ENCODE measurements around the gene LOC128125822.

The LOC128125822 gene

DNA sequence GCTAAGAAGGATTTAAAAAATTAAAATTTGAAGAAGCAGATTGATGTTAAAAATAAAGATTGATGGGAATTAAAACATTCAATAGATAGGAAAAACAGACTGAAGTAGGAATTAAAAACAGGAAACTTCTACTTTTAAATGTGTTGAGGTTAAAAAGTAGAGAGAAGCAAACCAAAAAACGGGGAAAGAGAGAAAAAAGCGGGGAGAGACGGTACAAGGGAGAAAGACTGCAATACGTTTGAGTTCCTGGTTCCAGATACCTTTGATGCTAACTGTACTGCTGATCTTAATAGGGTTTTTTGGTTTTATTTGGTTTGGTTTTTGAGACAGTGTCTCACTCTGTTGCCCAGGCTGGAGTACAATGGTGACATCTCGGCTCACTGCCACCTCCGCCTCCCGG lies 27.0 kb downstream of the LOC128125822 start:
- Histone ChIP-seq H3K27ac (no peak overlapping the region), H3K27me3 (no peaks in the 10 kb centered on the region), H3K9me3 (no peaks in the 10 kb centered on the region), H3K4me3 (no peak overlapping the region), H3K4me1 (peaks cover 0 to 15% of the 10 kb centered on the region in 2 donors), H3K36me3 (no peaks in the 10 kb centered on the region)
- TF ChIP-seq, protein P1, sequence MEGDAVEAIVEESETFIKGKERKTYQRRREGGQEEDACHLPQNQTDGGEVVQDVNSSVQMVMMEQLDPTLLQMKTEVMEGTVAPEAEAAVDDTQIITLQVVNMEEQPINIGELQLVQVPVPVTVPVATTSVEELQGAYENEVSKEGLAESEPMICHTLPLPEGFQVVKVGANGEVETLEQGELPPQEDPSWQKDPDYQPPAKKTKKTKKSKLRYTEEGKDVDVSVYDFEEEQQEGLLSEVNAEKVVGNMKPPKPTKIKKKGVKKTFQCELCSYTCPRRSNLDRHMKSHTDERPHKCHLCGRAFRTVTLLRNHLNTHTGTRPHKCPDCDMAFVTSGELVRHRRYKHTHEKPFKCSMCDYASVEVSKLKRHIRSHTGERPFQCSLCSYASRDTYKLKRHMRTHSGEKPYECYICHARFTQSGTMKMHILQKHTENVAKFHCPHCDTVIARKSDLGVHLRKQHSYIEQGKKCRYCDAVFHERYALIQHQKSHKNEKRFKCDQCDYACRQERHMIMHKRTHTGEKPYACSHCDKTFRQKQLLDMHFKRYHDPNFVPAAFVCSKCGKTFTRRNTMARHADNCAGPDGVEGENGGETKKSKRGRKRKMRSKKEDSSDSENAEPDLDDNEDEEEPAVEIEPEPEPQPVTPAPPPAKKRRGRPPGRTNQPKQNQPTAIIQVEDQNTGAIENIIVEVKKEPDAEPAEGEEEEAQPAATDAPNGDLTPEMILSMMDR (IDR thresholded peaks at IDR 0.05): no peak
- intact Hi-C loops (cut with DNase I): loop anchor here in 1 of 2 donors (10.0 kb wide), 1 partner anchor 166 kb away; no protein-coding TSS in a partner anchor
- ATAC-seq: no peak
- no peak for DNase-seq

DNA sequence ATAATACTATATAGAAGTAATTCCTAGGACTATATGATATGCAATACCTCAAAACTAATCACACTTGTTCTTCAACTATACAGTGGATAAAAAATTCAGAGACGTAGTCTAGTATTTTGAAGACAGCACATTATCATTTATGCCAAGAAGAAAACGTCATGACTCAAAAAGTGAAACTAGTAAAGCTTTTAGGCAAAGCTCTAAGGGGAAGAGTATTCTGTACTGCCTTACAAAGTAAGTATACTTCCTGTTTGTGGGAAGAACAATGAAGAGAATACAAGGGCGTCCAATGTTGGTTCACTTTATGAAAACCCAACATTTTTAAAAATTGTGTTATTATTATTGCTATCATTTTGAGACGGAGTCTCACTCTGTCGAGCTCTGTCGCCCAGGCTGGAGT lies 27.9 kb downstream of the LOC128125822 start:
- Histone ChIP-seq H3K36me3 (no peaks in the 10 kb centered on the region), H3K9me3 (no peaks in the 10 kb centered on the region), H3K4me1 (peaks cover 0 to 15% of the 10 kb centered on the region in 2 donors), H3K27ac (no peak overlapping the region), H3K27me3 (no peaks in the 10 kb centered on the region), H3K4me3 (no peak overlapping the region)
- no peak for ATAC-seq
- intact Hi-C loops (cut with DNase I): no loop called here
- TF ChIP-seq, protein P1 (IDR thresholded peaks at IDR 0.05): no peak
- no peak for DNase-seq

DNA sequence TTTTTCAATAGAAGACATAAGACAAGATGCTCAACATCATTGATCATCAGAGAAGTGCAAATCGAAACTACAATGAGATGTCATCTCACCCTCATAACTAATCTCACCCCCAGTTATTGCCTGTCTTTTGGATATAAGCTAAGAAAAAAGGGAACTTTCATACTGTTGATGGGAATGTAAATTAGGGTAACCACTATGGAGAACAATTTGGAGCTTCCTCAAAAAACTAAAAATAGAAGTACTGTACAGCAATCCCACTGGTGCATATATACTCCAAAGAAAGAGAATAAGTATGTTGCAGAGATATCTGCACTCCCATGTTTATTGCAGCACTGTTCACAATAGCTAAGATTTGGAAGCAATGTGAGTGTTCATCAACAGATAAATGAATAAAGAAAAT lies 37.0 kb downstream of the LOC128125822 start:
- DNase-seq (no peak), ATAC-seq (no peak)
- Histone ChIP-seq H3K27me3 (no peaks in the 10 kb centered on the region), H3K4me3 (no peak overlapping the region), H3K4me1 (no peaks in the 10 kb centered on the region), H3K27ac (no peak overlapping the region), H3K36me3 (no peaks in the 10 kb centered on the region), H3K9me3 (no peaks in the 10 kb centered on the region)
- intact Hi-C loops (cut with DNase I): no loop called here
- TF ChIP-seq, protein P1 (IDR thresholded peaks at IDR 0.05): no peak

DNA sequence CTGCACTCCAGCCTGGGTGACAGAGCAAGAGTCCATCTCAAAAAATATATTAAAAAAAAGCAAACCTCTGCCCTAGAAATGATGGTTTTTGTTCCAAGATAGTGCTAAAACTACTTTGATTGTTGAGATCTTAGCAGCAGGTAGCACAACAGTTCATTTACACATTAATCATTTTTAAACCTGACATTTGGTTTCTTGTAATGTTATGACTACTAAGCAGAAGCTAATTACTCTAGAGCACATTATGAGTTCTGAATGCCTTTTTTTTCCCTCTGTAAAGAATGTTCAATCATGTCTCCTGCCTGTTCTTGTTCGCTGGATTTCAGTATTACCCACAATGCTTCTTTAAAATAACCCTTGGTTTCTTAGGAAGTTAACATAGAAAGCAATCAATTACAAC lies 38.7 kb downstream of the LOC128125822 start:
- no peaks in the 10 kb centered on the region for H3K27me3 ChIP-seq
- no peak overlapping the region for H3K27ac ChIP-seq
- H3K9me3 ChIP-seq: no peaks in the 10 kb centered on the region
- ATAC-seq: no peak
- no peak overlapping the region for H3K4me3 ChIP-seq
- intact Hi-C loops (cut with DNase I): no loop called here
- H3K36me3 ChIP-seq: no peaks in the 10 kb centered on the region
- no peak for DNase-seq
- no peaks in the 10 kb centered on the region for H3K4me1 ChIP-seq
- TF ChIP-seq, protein P1 (IDR thresholded peaks at IDR 0.05): no peak

DNA sequence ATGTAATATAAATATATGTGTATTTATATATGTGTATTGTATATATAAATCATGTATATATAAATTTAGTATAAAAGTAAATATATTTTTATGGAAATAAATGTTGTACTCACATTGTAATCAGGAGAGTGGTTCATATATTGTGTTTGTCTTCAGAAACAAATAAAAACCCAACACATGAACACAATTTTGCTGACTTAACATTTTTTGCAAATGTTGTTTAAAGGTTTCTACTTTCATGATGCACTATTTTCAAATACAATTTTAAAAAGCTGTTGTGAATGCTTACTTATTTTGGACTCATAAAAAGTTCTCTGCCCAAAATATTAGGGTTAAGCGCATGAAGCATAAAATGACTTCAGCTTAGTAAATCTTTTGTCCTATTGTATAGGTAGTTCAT lies 39.3 kb downstream of the LOC128125822 start:
- no peak for ATAC-seq
- intact Hi-C loops (cut with DNase I): no loop called here
- H3K27ac ChIP-seq: no peak overlapping the region

More for the DNA sequence above, 39.3 kb downstream of the LOC128125822 start:
- H3K4me1 ChIP-seq: no peaks in the 10 kb centered on the region
- no peak overlapping the region for H3K4me3 ChIP-seq
- H3K9me3 ChIP-seq: no peaks in the 10 kb centered on the region
- TF ChIP-seq, protein P1 (IDR thresholded peaks at IDR 0.05): no peak
- DNase-seq: no peak
- H3K36me3 ChIP-seq: no peaks in the 10 kb centered on the region
- no peaks in the 10 kb centered on the region for H3K27me3 ChIP-seq
